WTC11 (cell line): ENCODE data around the gene LIN7C.

Source experiments
- CTCF ChIP-seq: fragments of 200-600 bp; IDR thresholded peaks from 2 replicates; pipeline ENCODE4 v1.8.0; 2022; ENCODE audit warnings: antibody characterized with exemption
- ZNF281 ChIP-seq: sonication (generic); formaldehyde crosslinking; IDR thresholded peaks from 2 replicates; pipeline ENCODE4 v1.8.0; 2023; ENCODE audit warnings: mild to moderate bottlenecking, missing genetic modification reagents

DNA sequence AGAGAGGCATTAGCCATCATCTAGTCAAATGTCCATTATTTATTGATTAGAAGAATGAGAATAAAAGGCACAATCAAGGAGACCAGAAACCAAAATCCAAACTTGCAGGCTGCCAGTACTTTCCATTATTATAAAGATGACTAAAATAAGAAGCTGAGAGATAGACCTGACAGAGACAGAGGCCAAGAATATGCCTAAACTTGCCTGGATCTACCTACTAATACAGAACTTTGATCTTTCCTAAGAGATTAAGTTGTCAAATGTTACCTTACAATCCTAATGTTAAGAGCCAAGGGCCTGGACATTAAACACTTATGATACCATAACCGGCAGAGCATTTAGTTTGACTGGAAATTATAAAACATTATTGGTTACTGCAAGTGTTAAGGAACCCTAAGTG lies 40.2 kb downstream of the LIN7C start:
- TF ChIP-seq CTCF, result no peak
- TF ChIP-seq ZNF281, result no peak
